B cell (primary cell): Measurements from ENCODE around the gene NOTCH4. TPM values are rescaled to one million over a fixed set of nuclear protein-coding genes. Genes with fewer than 3 reads are reported as not detected.
A peak's percentile ranks its signal among the peaks of the same experiment; 100 is the strongest.

ENCODE experiments used
- ATAC-seq: fragments of 200-7000 bp; cut with Tn5 transposase; one replicate; pipeline ENCODE4 v1.10.0; 2021; ENCODE audit warnings: low read depth, mild to moderate bottlenecking, moderate number of reproducible peaks, moderate library complexity
- CTCF ChIA-PET: fragments of 350-600 bp; sonication (Branson Sonifier 250); formaldehyde crosslinking; loops from one replicate; lab custom pipeline; 2021; ENCODE audit warnings: antibody characterized with exemption, inconsistent platforms; lab: Charles Lee
- POLR2A ChIA-PET: fragments of 350-600 bp; sonication (Branson Sonifier 250); formaldehyde crosslinking; loops from one replicate; lab custom pipeline; 2021; ENCODE audit warnings: antibody characterized with exemption; lab: Charles Lee
- DNase-seq: peaks from one replicate; pipeline ENCODE4 v3.0.0; 2013
- H2AFZ ChIP-seq: 2 replicates; pipeline ENCODE4 v1.6.1; 2012; ENCODE audit warnings: mild to moderate bottlenecking, low read depth, low read length; ENCODE audit not compliant: insufficient read depth, poor library complexity, severe bottlenecking
- H3K27ac ChIP-seq, 2 donors: 1 replicate in 1 of 2; 2 replicates in 1 of 2; pipeline ENCODE4 v1.5.1; 2012 to 2013; ENCODE audit warnings: low read length in 2 of 2, mild to moderate bottlenecking in 2 of 2, moderate library complexity in 1 of 2
- H3K27me3 ChIP-seq, 4 experiments: fragments of 200-600 bp in 1 of 4; sonication (generic) in 1 of 4; replicated peaks in 1 of 4; 1 replicate in 2 of 4; 2 replicates in 2 of 4; pipeline versions ENCODE4 v1.6.1 to v1.7.0; 2013 to 2016; ENCODE audit warnings: low read length in 3 of 4, mild to moderate bottlenecking in 2 of 4, mixed read lengths in 1 of 4, moderate library complexity in 1 of 4; ENCODE audit not compliant: insufficient read depth in 4 of 4, control insufficient read depth in 3 of 4; ENCODE audit errors: control extremely low read depth in 1 of 4
- H3K36me3 ChIP-seq, 2 experiments: replicated peaks in 1 of 2; 1 replicate in 1 of 2; 2 replicates in 1 of 2; pipeline versions ENCODE4 v1.6.1 to v1.7.1; 2013; ENCODE audit warnings: low read length in 1 of 2; ENCODE audit not compliant: insufficient read depth in 2 of 2, control insufficient read depth in 1 of 2; ENCODE audit errors: control extremely low read depth in 1 of 2, extremely low read depth in 1 of 2
- H3K4me1 ChIP-seq, 2 donors: fragments of 200-600 bp in 1 of 2; sonication (generic) in 1 of 2; 1 replicate in 1 of 2; 2 replicates in 1 of 2; pipeline versions ENCODE4 v1.5.1 to v1.6.1; 2013 to 2017; ENCODE audit warnings: low read length in 2 of 2; ENCODE audit not compliant: control insufficient read depth in 2 of 2, insufficient read depth in 2 of 2
- H3K4me2 ChIP-seq: replicated peaks from 2 replicates; pipeline ENCODE3; 2012; ENCODE audit warnings: mild to moderate bottlenecking, low read depth, low read length; ENCODE audit not compliant: poor library complexity, severe bottlenecking
- H3K4me3 ChIP-seq, 5 experiments: fragments of 200-600 bp in 1 of 5; sonication (generic) in 1 of 5; 1 replicate in 3 of 5; 2 replicates in 2 of 5; pipeline versions ENCODE4 v1.5.1 to v1.7.0; 2011 to 2016; ENCODE audit warnings: low read length in 4 of 5, mild to moderate bottlenecking in 4 of 5, low read depth in 2 of 5, control low read depth in 1 of 5, moderate library complexity in 1 of 5; ENCODE audit not compliant: insufficient read depth in 1 of 5; ENCODE audit errors: control extremely low read depth in 1 of 5, extremely low read depth in 1 of 5
- H3K79me2 ChIP-seq: fragments of 200-600 bp; sonication (generic); one replicate; pipeline ENCODE4 v1.6.0; 2016; ENCODE audit warnings: low read length; ENCODE audit not compliant: control insufficient read depth, insufficient read depth
- H3K9ac ChIP-seq: fragments of 200-600 bp; sonication (generic); 2 replicates; pipeline ENCODE4 v1.6.1; 2017; ENCODE audit warnings: mild to moderate bottlenecking, low read length, moderate library complexity
- H3K9me3 ChIP-seq, 3 donors: one replicate each; pipeline versions ENCODE4 v1.6.1 to v1.7.1; 2013; ENCODE audit warnings: low read length in 2 of 3; ENCODE audit not compliant: control insufficient read depth in 2 of 3, insufficient read depth in 1 of 3; ENCODE audit errors: control extremely low read depth in 1 of 3
- H4K20me1 ChIP-seq: 2 replicates; pipeline ENCODE4 v1.6.0; 2012; ENCODE audit warnings: mild to moderate bottlenecking, low read length; ENCODE audit not compliant: insufficient read depth, control insufficient read depth, poor library complexity, severe bottlenecking
- H3K27ac Mint-ChIP-seq: one replicate; pipeline ENCODE4 v1.8.0; 2021; ENCODE audit warnings: mixed read lengths
- H3K27me3 Mint-ChIP-seq: one replicate; pipeline ENCODE4 v1.8.0; 2021; ENCODE audit warnings: mixed read lengths
- H3K4me1 Mint-ChIP-seq: one replicate; pipeline ENCODE4 v1.8.0; 2021; ENCODE audit warnings: mixed read lengths
- H3K4me3 Mint-ChIP-seq: one replicate; pipeline ENCODE4 v1.8.0; 2021; ENCODE audit warnings: mixed read lengths
- H3K9me3 Mint-ChIP-seq: one replicate; pipeline ENCODE4 v1.8.0; 2022; ENCODE audit warnings: mixed read lengths; ENCODE audit not compliant: insufficient read depth
- EZH2 ChIP-seq: IDR thresholded peaks from 2 replicates; pipeline ENCODE4 v1.6.1; 2012; ENCODE audit warnings: borderline replicate concordance, low read depth, mild to moderate bottlenecking, moderate library complexity, low read length; ENCODE audit not compliant: insufficient read depth, poor library complexity, severe bottlenecking
- WGBS: methylation state at CpG from one replicate; pipeline ENCODE4 v1.1.5; 2013; ENCODE audit warnings: missing lambda C conversion rate; ENCODE audit not compliant: insufficient coverage; 5-methylcytosine and 5-hydroxymethylcytosine counted together
- intact Hi-C: fragments of 100-400 bp; cut with micrococcal nuclease; formaldehyde crosslinking; loops from one replicate; pipeline ENCODE4 v1.10.0; 2022
- polyA plus RNA-seq: library from polyadenylated mRNA; depleted of rRNA; stranded (reverse); fragments of >200 nt; gene quantifications from 2 replicates; pipeline ENCODE4 v1.2.3, GENCODE V29; 2012
- total RNA-seq, 2 donors: library from RNA; stranded (reverse); fragments of 120-200 nt in 1 of 2; gene quantifications; 1 replicate in 1 of 2; 2 replicates in 1 of 2; pipeline versions ENCODE4 v1.2.3 to v1.2.4, GENCODE V29; 2013 to 2022
- TF ChIP-seq, protein P1 (sequence below): fragments of 200-600 bp; IDR thresholded peaks from one replicate; pipeline ENCODE4 v1.8.0; 2022; ENCODE audit warnings: antibody characterized with exemption, mild to moderate bottlenecking

The NOTCH4 gene
- total and polyA plus RNA-seq, 2 donors (not counting 1 experiment from before 2014, with no cell fraction given): 6.3 to 10.3 TPM

- DNase-seq (peak; percentile 86), ATAC-seq (peak; percentile 87)
- H3K36me3 ChIP-seq: no peaks in the 10 kb centered on the region
- TF ChIP-seq, protein P1, sequence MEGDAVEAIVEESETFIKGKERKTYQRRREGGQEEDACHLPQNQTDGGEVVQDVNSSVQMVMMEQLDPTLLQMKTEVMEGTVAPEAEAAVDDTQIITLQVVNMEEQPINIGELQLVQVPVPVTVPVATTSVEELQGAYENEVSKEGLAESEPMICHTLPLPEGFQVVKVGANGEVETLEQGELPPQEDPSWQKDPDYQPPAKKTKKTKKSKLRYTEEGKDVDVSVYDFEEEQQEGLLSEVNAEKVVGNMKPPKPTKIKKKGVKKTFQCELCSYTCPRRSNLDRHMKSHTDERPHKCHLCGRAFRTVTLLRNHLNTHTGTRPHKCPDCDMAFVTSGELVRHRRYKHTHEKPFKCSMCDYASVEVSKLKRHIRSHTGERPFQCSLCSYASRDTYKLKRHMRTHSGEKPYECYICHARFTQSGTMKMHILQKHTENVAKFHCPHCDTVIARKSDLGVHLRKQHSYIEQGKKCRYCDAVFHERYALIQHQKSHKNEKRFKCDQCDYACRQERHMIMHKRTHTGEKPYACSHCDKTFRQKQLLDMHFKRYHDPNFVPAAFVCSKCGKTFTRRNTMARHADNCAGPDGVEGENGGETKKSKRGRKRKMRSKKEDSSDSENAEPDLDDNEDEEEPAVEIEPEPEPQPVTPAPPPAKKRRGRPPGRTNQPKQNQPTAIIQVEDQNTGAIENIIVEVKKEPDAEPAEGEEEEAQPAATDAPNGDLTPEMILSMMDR: peak; percentile 64
- no peak for TF ChIP-seq EZH2
- WGBS: 2% methylated on average over 23 of the region's 34 CpGs
- H3K9ac ChIP-seq: peak overlapping the region; percentile 69
- peak overlapping the region; percentile 81 for H2AFZ ChIP-seq
- H3K4me3 Mint-ChIP-seq: peak overlapping the region; percentile 99
- CTCF ChIA-PET: interaction anchor here (0.6 to 1.3 kb wide), 10 partner anchors 21 to 713 kb away, joined by 3 to 11 read pairs (median 4); partner anchors contain the start of genes AGPAT1, FKBPL and GPSM3
- POLR2A ChIA-PET: interaction anchor here (1.0 to 1.3 kb wide), 2 partner anchors 23 to 35 kb away, joined by 3 to 6 read pairs; partner anchors contain the start of gene PBX2
- H4K20me1 ChIP-seq: no peaks in the 10 kb centered on the region
- H3K4me3 ChIP-seq: peak overlapping the region; percentile 59 to 75 (median 68)
- H3K4me2 ChIP-seq: peak overlapping the region; percentile 89
- H3K27me3 ChIP-seq: peaks cover 0 to 46% (median 15%) of the 10 kb centered on the region in 4 experiments
- peak overlapping the region; percentile 58 for H3K27ac Mint-ChIP-seq
- H3K4me1 ChIP-seq: peaks cover 19 to 27% of the 10 kb centered on the region in 2 donors
- peaks cover 0 to 4% (median 0%) of the 10 kb centered on the region in 3 donors for H3K9me3 ChIP-seq
- no peak overlapping the region for H3K27ac ChIP-seq
- peaks cover 30% of the 10 kb centered on the region for H3K27me3 Mint-ChIP-seq
- intact Hi-C loops: loop anchor here (1.0 to 10.0 kb wide), 7 partner anchors 24 to 608 kb away; partner anchors contain the start of genes ATP6V1G2, FKBPL, NFKBIL1 and RNF5
- no peaks in the 10 kb centered on the region for H3K9me3 Mint-ChIP-seq
- H3K4me1 Mint-ChIP-seq: peaks cover 44% of the 10 kb centered on the region
- H3K79me2 ChIP-seq: no peaks in the 10 kb centered on the region
These were observed 69.2 kb downstream of the NOTCH4 start for GRCh38 chr6:32154514-32155161.
